NCI-H146 treated with DMSO at 0.1 percent for 48 hours (cell line): ENCODE results near the gene STK40.

ENCODE experiments used
- DNase-seq: peaks from one replicate; lab custom pipeline; 2025; ENCODE audit not compliant: unreplicated experiment; lab: John Stamatoyannopoulos, UW

STK40 gene

GRCh38 chr1:36377791-36378492 is 7.8 kb downstream of the STK40 start:
- DNase-seq: no peak

- no peak for DNase-seq
Observed at GRCh38 chr1:36372617-36373016, 13.1 kb downstream of the STK40 start.

DNA sequence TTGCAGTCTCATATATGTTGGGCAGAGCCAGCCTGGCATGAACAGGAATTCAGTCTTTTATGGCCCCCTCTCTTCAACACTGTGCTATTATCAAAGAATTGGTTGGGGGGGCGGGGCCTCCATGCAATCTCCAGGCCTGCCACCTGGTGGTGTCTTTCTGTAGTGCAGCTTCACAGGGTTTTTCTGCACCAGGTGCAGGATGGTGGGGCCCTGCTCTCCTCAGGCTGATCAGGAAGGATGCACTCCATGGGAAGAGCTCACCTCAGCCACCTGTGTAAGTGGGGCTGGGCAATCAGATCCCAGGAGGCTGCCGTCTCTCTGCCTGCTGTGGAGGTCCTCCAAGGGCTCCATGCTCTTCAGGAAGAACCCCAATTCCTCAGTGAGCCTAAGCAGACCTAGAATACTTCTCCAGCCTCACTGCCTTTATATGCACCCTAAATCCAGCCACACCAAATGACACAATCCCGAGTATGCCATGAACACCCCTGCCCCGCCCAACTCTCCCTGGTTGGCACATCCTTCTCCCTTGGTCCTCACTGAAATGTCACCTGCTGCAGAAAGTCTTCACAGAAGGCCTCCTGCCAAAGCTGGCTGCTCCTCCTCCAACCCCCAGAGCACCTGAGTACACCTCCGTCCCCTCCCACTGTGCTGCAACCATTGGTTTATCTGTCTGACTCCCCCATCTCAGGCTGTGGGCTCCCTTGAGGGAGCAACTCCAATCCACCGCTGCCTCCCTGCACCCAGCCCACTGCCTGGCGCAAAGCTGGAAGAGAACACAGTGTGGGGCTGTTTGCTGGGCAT is 16.5 kb downstream of the STK40 start:
- peak; percentile 19 for DNase-seq

DNA sequence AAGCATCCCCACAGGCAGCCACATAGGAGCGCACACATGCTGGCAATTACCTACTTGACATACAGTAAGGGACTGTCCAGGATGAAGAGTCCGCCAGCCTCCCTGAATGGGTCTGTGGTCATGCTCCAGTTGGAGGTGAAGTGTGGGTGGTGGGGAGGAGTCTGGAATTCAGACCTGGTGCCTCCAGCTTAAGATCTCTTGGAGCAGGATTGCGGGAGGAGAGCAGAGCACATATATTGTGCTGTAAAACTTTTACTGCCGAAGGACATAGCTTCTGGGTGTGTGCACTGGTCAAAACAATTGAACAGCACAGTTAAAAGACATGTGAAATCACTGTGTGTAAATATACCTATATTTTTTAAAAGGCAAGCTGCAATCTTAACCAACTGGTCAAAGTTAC is 17.9 kb downstream of the STK40 start:
- DNase-seq: no peak

DNA sequence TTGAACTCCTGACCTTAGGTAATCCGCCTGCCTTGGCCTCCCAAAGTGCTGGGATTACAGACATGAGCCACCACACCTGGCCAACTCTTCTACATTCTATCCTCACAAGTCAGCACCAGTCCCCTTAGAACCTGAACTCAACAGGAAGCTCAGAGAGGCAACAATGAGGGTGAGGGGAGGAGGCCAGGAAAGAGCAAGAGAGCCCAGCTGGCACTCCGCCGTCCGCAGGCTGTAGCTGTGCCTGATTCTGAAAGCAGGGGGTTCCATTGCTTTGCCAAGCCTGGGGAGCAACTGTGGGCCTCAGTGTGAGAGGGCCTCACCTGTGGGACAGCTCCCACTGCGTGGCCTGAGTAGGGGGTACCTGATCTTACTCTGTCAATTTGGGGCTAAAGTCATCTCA is 18.7 kb downstream of the STK40 start:
- DNase-seq: no peak

- DNase-seq: no peak
Observed at GRCh38 chr1:36366091-36366661, 19.5 kb downstream of the STK40 start.

DNA sequence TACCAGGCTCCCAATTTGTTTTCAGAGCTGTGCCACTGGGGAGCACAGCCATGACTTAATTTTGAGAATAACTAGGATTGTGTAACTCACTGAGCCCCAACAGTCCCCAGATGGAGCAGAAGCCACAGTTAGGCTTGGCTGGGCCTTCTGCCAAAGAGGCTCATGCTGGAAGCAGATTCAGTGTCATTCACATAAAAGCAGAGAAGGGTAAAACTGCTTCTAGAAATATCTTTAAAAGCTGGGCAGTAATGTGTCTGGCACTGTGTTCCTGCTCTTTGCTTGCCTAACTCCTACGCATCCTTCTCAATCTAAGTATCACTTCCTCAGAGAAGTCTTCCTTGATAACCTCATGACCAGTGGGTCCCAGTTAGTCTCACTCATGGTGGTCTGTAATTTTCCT is 20.3 kb downstream of the STK40 start:
- DNase-seq: no peak

GRCh38 chr1:36359911-36360550 is 25.7 kb downstream of the STK40 start:
- DNase-seq: no peak

DNA sequence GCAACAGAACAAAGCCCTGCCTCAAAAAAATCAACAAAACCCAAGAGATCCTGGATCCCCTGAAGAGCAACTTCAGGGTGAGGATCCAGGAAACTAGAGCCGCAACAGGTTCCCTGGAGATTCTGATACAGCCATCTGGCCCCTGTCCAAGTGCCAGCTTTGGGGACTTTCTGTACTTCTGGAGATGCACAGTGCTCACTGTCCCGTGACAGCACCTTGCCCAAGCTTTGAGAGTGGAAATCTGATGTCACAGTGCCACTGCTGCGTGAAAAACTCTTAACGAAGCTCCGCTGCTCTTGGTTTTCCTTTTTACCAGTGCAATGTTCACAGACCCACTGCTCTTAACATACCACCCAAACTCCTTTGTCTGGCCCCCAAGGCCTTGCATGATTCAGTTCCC is 26.3 kb downstream of the STK40 start:
- DNase-seq: no peak

GRCh38 chr1:36358514-36359084 is 27.1 kb downstream of the STK40 start:
- DNase-seq: no peak

GRCh38 chr1:36355811-36356210 is 29.9 kb downstream of the STK40 start:
- DNase-seq: no peak

DNA sequence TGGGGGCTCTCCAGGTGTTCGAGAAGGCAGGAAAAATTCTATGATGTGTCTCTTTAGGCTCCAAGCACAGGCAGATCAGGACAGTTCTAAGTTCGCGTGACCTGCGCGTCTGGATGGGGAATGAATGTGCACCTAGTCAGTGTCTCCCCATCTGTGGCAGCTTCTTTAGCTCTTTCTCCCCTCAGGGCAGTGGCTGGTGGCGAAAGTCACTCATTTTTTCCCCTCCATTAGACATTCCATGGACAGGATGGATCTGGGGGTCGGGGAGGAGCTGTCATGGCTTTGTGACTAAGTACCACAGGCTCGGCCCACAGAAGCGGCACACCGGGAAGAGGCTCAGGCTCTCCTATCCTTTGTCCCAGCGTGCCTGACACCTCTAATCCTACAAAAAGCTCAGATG is 31.2 kb downstream of the STK40 start:
- no peak for DNase-seq

DNA sequence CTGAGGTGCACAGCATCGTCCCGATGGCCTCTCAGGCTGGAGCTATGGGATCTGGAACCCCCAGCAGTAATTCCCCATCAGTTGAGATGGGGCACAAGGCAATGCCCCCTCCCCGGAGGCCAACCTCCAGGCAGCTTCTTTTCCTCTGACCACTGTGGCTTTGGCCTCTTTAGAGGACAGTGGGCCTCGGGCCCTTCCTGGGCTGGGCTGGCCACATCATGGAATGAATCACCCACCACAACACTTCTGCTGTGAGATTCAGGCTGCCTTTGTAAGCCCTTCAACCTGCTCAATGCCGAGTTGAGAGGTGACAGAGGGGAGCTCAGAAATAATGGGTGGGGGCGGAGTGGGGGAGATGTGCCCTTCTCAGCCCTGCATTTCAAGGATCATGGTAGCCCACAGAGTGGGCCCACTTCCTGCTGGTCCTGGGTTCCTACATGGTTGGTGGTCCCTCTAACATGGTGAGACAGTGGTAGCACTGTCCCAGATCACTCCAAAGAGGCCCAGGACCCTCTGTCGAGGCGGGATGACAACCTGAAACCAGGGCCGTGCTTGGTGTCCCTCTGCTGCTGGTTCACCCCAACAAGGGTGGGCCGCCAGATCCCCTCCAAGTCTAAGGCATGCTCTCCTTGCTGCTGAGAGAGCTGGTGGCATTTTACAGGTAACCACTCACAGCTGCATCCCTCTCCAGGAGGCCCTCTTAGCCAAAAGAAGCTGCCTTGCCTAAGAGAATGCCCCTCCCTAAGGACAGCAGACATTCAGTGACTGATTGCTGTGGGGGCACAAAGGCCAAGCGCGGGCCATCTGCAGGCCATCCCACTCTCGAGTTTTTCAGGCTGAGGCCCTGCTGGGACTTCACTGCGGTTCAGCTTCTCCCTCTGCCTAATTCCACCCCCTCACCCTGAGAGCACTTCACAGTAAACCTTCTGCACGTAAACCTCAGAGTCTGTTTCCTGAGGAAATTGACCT is 32.5 kb downstream of the STK40 start:
- DNase-seq: no peak

- DNase-seq: no peak
Observed at GRCh38 chr1:36352125-36352909, 33.4 kb downstream of the STK40 start.

GRCh38 chr1:36351227-36351977 is 34.3 kb downstream of the STK40 start:
- DNase-seq: no peak

DNA sequence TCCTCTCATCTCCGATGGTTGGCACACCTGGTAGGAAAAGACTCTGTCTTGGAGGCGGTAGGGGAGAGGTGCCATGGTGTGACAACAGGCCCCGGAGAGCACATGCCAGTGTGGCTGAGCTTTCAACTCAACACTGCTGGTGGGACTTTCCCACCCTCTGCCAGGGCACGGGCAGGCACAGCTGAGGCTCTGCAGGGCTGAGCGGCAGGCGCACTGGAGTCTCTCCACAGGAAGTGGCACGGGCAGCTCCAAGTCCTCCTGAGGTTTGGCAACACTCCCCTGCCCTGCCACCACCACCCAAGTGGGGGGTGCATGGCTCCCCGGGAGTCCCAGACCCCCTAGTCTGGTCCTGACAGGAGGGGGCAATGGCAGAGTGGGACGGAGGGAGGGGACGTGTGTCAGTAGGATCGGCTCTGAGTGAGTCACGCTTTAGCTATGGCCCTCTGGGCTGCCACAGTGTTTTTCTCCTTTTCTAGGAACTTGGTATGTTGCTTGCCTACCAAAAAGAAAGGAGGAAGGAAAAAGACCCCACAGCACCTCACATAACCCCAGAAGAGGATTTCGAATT is 35.0 kb downstream of the STK40 start:
- no peak for DNase-seq

- DNase-seq: no peak
Observed at GRCh38 chr1:36349839-36350238, 35.9 kb downstream of the STK40 start.

DNA sequence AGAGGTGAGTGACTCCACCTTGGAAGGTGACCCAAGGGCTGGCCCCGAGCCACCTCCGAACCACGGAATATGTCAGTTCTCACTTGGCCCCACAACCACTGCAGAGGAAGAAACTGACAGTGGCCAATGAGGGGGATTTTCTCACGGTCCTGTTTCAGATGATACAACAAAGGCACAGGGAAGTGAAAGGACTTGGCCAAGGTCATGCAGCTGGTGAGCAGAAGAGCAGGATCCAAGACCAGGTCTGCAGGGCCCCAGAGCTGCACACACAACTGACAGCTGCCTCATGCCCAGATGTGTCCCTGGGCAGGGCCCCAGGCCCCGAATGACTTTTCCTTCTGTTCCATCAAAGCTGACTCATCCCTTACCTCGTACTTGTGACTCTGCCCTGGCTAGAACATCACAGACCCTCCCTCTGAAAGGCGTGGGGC is 36.5 kb downstream of the STK40 start:
- no peak for DNase-seq
